K562 (cell line): ENCODE data around the gene TTC4. TPM values are rescaled to one million over a fixed set of nuclear protein-coding genes. Genes with fewer than 3 reads are reported as not detected.

Source experiments
- ATAC-seq: fragments of 200-7000 bp; cut with Tn5 transposase; 3 replicates; pipeline ENCODE4 v1.9.1; 2020; ENCODE audit warnings: moderate library complexity
- BruUV-seq: library from RNA; stranded (reverse); fragments of 400-500 nt; replicated peaks from 2 replicates; lab custom pipeline; 2021; lab: Mats Ljungman, UMichigan
- CTCF ChIA-PET: fragments of 300-600 bp; formaldehyde crosslinking; extraction: SDS; loops from one replicate; lab custom pipeline; 2021; ENCODE audit warnings: low intra/inter-chr PET ratio; lab: Yijun Ruan, JAX
- POLR2A ChIA-PET: fragments of 300-600, 350-650 bp; sonication (Branson Sonifier 250); formaldehyde crosslinking; extraction: SDS; loops from one replicate; lab custom pipeline; 2021; ENCODE audit warnings: antibody characterized with exemption, inconsistent platforms; lab: Yijun Ruan, JAX
- DNase-seq, 4 experiments: peaks; one replicate each; pipeline versions ENCODE4 v3.0.0 to v3.0.0-alpha.2; 2011 to 2018; ENCODE audit warnings: low spot score in 3 of 4, mixed read lengths in 3 of 4; ENCODE audit errors: extremely low read depth in 1 of 4
- FAIRE-seq: peaks from 2 replicates; lab custom pipeline; 2011; peaks lifted over from hg19 to GRCh38; lab: Jason Lieb, UNC
- H2AFZ ChIP-seq: 2 replicates; pipeline ENCODE4 v1.6.0; 2011; ENCODE audit warnings: low read depth, low read length, control low read depth, inconsistent platforms
- H3K27ac ChIP-seq: fragments of 200-600 bp; 3 replicates; pipeline ENCODE4 v1.8.0; 2011; ENCODE audit warnings: low read depth, mild to moderate bottlenecking, control low read depth, inconsistent platforms, low read length, moderate library complexity, mixed read lengths; ENCODE audit errors: extremely low read depth
- H3K27me3 ChIP-seq, 2 experiments: fragments of 300-600 bp in 1 of 2; 2 replicates in 1 of 2; 3 replicates in 1 of 2; pipeline versions ENCODE4 v1.6.0 to v1.8.0; 2011; ENCODE audit warnings: inconsistent platforms in 2 of 2, low read length in 2 of 2, mild to moderate bottlenecking in 1 of 2, mixed read lengths in 1 of 2, moderate library complexity in 1 of 2; ENCODE audit not compliant: control insufficient read depth in 2 of 2, insufficient read depth in 2 of 2
- H3K36me3 ChIP-seq: fragments of 300-600 bp; 3 replicates; pipeline ENCODE4 v1.8.0; 2011; ENCODE audit warnings: mild to moderate bottlenecking, low read length, inconsistent platforms; ENCODE audit not compliant: control insufficient read depth, insufficient read depth
- H3K4me1 ChIP-seq, 2 experiments: fragments of 200-600 bp in 1 of 2; replicated peaks in 1 of 2; 2 replicates in 1 of 2; 3 replicates in 1 of 2; pipeline versions ENCODE4 v1.5.1 to v1.8.0; 2011; ENCODE audit warnings: inconsistent platforms in 2 of 2, low read length in 2 of 2, mild to moderate bottlenecking in 1 of 2, mixed read lengths in 1 of 2, moderate library complexity in 1 of 2; ENCODE audit not compliant: control insufficient read depth in 2 of 2, insufficient read depth in 2 of 2
- H3K4me2 ChIP-seq: 2 replicates; pipeline ENCODE4 v1.6.1; 2011; ENCODE audit warnings: low read length, control low read depth, inconsistent platforms, mixed read lengths; ENCODE audit not compliant: insufficient read depth
- H3K4me3 ChIP-seq: fragments of 200-600 bp; sonication (generic), shearing (Covaris generic); 2 replicates; pipeline ENCODE4 v1.5.1; 2016; ENCODE audit warnings: control low read depth, inconsistent platforms
- H3K79me2 ChIP-seq: fragments of 200-600 bp; 3 replicates; pipeline ENCODE4 v1.8.0; 2011; ENCODE audit warnings: low read length, inconsistent platforms; ENCODE audit not compliant: control insufficient read depth, insufficient read depth
- H3K9ac ChIP-seq, 2 experiments: 2 replicates each; pipeline versions ENCODE4 v1.6.0 to v1.6.1; 2011; ENCODE audit warnings: low read depth in 2 of 2, low read length in 2 of 2, control low read depth in 1 of 2, inconsistent platforms in 1 of 2, mild to moderate bottlenecking in 1 of 2, mixed read lengths in 1 of 2; ENCODE audit not compliant: insufficient read depth in 1 of 2
- H3K9me1 ChIP-seq: one replicate; pipeline ENCODE4 v1.6.0; 2011; ENCODE audit warnings: inconsistent platforms, mild to moderate bottlenecking, low read length, moderate library complexity; ENCODE audit not compliant: control insufficient read depth, insufficient read depth
- H3K9me3 ChIP-seq: replicated peaks from 2 replicates; pipeline ENCODE4 v1.5.1; 2011; ENCODE audit warnings: low read depth, low read length, inconsistent platforms; ENCODE audit not compliant: control insufficient read depth, insufficient read depth
- H4K20me1 ChIP-seq: replicated peaks from 2 replicates; pipeline ENCODE4 v1.6.1; 2011; ENCODE audit warnings: low read length, inconsistent platforms, mixed read lengths; ENCODE audit not compliant: control insufficient read depth, insufficient read depth
- CBX5 ChIP-seq: IDR thresholded peaks from 2 replicates; pipeline ENCODE4 v1.6.1; 2014; ENCODE audit warnings: low read depth, borderline replicate concordance
- E2F6 ChIP-seq, 2 experiments: IDR thresholded peaks; 2 replicates each; pipeline ENCODE4 v1.6.1; 2011; ENCODE audit warnings: borderline replicate concordance in 1 of 2, control low read depth in 1 of 2, low read depth in 1 of 2, low read length in 1 of 2, mild to moderate bottlenecking in 1 of 2, mixed read lengths in 1 of 2, moderate library complexity in 1 of 2; ENCODE audit not compliant: insufficient read depth in 1 of 2, insufficient read length in 1 of 2, poor library complexity in 1 of 2, severe bottlenecking in 1 of 2; ENCODE audit errors: extremely low read depth in 1 of 2
- ELF1 ChIP-seq: fragments of 200-800 bp; sonication (Bioruptor generic); IDR thresholded peaks from 2 replicates; pipeline ENCODE4 v1.6.1; 2016; ENCODE audit warnings: missing genetic modification characterization, missing compliant biosample characterization
- GTF2F1 ChIP-seq: IDR thresholded peaks from 2 replicates; pipeline ENCODE4 v1.6.1; 2011; ENCODE audit warnings: low read depth, low read length, improper control_type of control experiment
- HDAC3 ChIP-seq: fragments of 450-650 bp; IDR thresholded peaks from 2 replicates; pipeline ENCODE4 v1.6.1; 2018; ENCODE audit warnings: borderline replicate concordance, mild to moderate bottlenecking, moderate library complexity; ENCODE audit not compliant: partially characterized antibody
- HEY1 ChIP-seq: fragments of 250-450 bp; sonication (Bioruptor Pico); IDR thresholded peaks from 2 replicates; pipeline ENCODE4 v1.5.0; 2020; ENCODE audit warnings: mild to moderate bottlenecking, moderate library complexity, borderline replicate concordance
- IFI16 ChIP-seq: fragments of 250-450 bp; sonication (Bioruptor Pico); IDR thresholded peaks from 2 replicates; pipeline ENCODE4 v2.1.2; 2022; ENCODE audit warnings: mild to moderate bottlenecking, inconsistent platforms
- NR0B1 ChIP-seq: fragments of 450-650 bp; IDR thresholded peaks from one replicate; pipeline ENCODE4 v1.6.1; 2018; ENCODE audit warnings: mild to moderate bottlenecking, moderate library complexity; ENCODE audit not compliant: partially characterized antibody
- TRIM25 ChIP-seq: fragments of 450-650 bp; IDR thresholded peaks from 2 replicates; pipeline ENCODE4 v1.7.0; 2016; ENCODE audit warnings: borderline replicate concordance
- ZBTB34 ChIP-seq: fragments of 250-450 bp; sonication (Bioruptor Pico); IDR thresholded peaks from 2 replicates; pipeline ENCODE4 v1.8.0; 2021; ENCODE audit warnings: mild to moderate bottlenecking, moderate library complexity
- ZNF384 ChIP-seq: IDR thresholded peaks from 2 replicates; pipeline ENCODE4 v1.6.1; 2012; ENCODE audit warnings: low read depth, low read length, improper control_type of control experiment
- ZNF449 ChIP-seq: fragments of 250-450 bp; sonication (Bioruptor Pico); IDR thresholded peaks from 2 replicates; pipeline ENCODE4 v1.8.0; 2022; ENCODE audit warnings: moderate library complexity, mild to moderate bottlenecking, inconsistent platforms
- ZSCAN29 ChIP-seq: fragments of 450-650 bp; IDR thresholded peaks from 2 replicates; pipeline ENCODE4 v1.6.1; 2017
- WGBS: fragments of 100-300 bp; shearing (Covaris generic); methylation state at CpG from one replicate; pipeline ENCODE4 v1.1.6; 2016; ENCODE audit warnings: low coverage, mixed read lengths; ENCODE audit not compliant: insufficient coverage; ENCODE audit errors: missing lambda C conversion rate; 5-methylcytosine and 5-hydroxymethylcytosine counted together
- in situ Hi-C: fragments of 300-500 bp; cut with MboI; formaldehyde crosslinking; loops from 4 replicates; pipeline ENCODE4 v1.15.0; 2018; ENCODE audit warnings: inconsistent platforms, mixed read lengths
- intact Hi-C: fragments of 100-400 bp; cut with micrococcal nuclease; formaldehyde crosslinking; loops from 2 replicates; pipeline ENCODE4 v1.14.2; 2022
- polyA plus RNA-seq, 8 experiments: library from polyadenylated mRNA; depleted of rRNA in 4 of 8; stranded (reverse) in 5 of 8; unstranded in 3 of 8; fragments of >200 nt; fragmentation: Nextera tagmentation in 2 of 8; fragmentation: Illumina TruSeq in 1 of 8; extraction: Ambion mirVana in 2 of 8; extraction: Trizol in 1 of 8; gene quantifications; 2 replicates each; pipeline versions ENCODE4 v1.2.1 to v1.2.3, GENCODE V29; 2011 to 2014; ENCODE audit warnings: inconsistent platforms in 1 of 8, missing spikeins in 1 of 8
- total RNA-seq, 7 experiments: library from RNA; depleted of rRNA in 6 of 7; stranded (reverse); fragments of >200 nt in 6 of 7; fragmentation: Illumina TruSeq in 2 of 7; extraction: Trizol in 2 of 7; gene quantifications; 2 replicates each; pipeline versions ENCODE4 v1.2.1 to v1.2.3, GENCODE V29; 2011 to 2021; ENCODE audit warnings: low replicate concordance in 1 of 7

Gene TTC4
- total and polyA plus RNA-seq, 9 of the 15 experiments (the other 6 are each of a cell fraction or from before 2014, with no cell fraction given), result 36.3 to 111 (median 54.1) TPM

GRCh38 chr1:54711536-54711935, 4.1 kb upstream of the TTC4 start:
- Histone ChIP-seq H3K27me3 (peaks cover 20 to 44% of the 10 kb centered on the region in 2 experiments), H3K36me3 (no peaks in the 10 kb centered on the region), H4K20me1 (peaks cover 10% of the 10 kb centered on the region; the same call in 1 of the 2 replicates), H3K79me2 (peaks cover 9% of the 10 kb centered on the region), H3K4me3 (no peak overlapping the region), H2AFZ (no peak overlapping the region), H3K27ac (no peak overlapping the region), H3K9me1 (no peaks in the 10 kb centered on the region), H3K9me3 (no peaks in the 10 kb centered on the region), H3K4me1 (peaks cover under 1 to 8% of the 10 kb centered on the region in 2 experiments; a peak in 3 of 5 replicates), H3K4me2 (no peak overlapping the region)
- intact Hi-C loops (no loop called here), in situ Hi-C loops (no loop called here)
- no peak for DNase-seq
- WGBS, result 11% methylated on average over 10 of the region's 10 CpGs
- no peak for ATAC-seq
- POLR2A ChIA-PET, result interaction anchor here (1.5 kb wide), 1 partner anchor 11 kb away, joined by 5 read pairs; no protein-coding TSS in a partner anchor
- no TSS peak for BruUV-seq
- no peak for FAIRE-seq
- no peak for TF ChIP-seq HEY1 (CRISPR knock-in tag)
- no peak for TF ChIP-seq E2F6 (IDR thresholded peaks at IDR 0.05; ENCODE audit: borderline replicate concordance in 1 of 2, extremely low read depth in 1 of 2, insufficient read depth in 1 of 2, insufficient read length in 1 of 2, low read depth in 1 of 2, low read length in 1 of 2, poor library complexity in 1 of 2, severe bottlenecking in 1 of 2)
- no peak for TF ChIP-seq GTF2F1
- TF ChIP-seq CBX5, result no peak
- no peak for TF ChIP-seq TRIM25
- TF ChIP-seq ZBTB34, result no peak
- TF ChIP-seq HDAC3, result no peak
- TF ChIP-seq ZSCAN29, result no peak
- no peak for TF ChIP-seq NR0B1
- no peak for TF ChIP-seq ZNF449 (CRISPR knock-in tag)
- TF ChIP-seq IFI16 (CRISPR knock-in tag), result no peak
- TF ChIP-seq ZNF384, result no peak
- no peak for TF ChIP-seq ELF1
- TF ChIP-seq, all 486 proteins: peak for 0
- no peak overlapping the region for H3K9ac ChIP-seq
- CTCF ChIA-PET, result no interaction called here
